GM12891 (cell line): ENCODE data around the gene PAK3.

Source experiments
- PAX5 ChIP-seq: IDR thresholded peaks from 2 replicates; pipeline ENCODE4 v1.6.1; 2011; ENCODE audit warnings: low read length, moderate library complexity, mild to moderate bottlenecking; ENCODE audit not compliant: insufficient read depth, severe bottlenecking
- POLR2A ChIP-seq: IDR thresholded peaks from 2 replicates; pipeline ENCODE4 v1.6.1; 2011; ENCODE audit warnings: low read depth, low read length, control low read depth
- POLR2AphosphoS5 ChIP-seq: IDR thresholded peaks from 2 replicates; pipeline ENCODE4 v1.6.1; 2011; ENCODE audit warnings: low read depth, low read length, control low read depth
- TAF1 ChIP-seq: IDR thresholded peaks from 2 replicates; pipeline ENCODE4 v1.6.1; 2011; ENCODE audit warnings: low read depth, low read length, control low read depth

DNA sequence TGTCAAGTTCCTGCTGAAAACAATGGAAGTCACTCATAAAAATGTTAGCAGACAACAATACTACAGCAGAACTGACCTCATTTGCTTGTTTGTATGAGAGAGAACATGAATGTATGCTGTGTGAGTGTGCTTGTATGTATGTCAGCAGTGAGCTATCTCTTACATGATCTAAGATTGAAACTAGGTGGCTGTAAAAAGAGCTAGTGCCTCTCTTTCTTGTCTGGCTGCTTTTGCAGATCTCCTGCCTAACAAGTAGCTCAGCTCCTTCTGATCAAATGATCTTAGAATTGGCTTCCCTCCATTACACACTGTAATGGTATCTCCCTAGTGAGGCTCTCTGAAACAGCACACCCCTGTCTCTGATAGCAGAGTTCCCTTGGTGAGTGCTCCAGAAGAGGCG lies 20.7 kb downstream of the PAK3 start:
- TF ChIP-seq TAF1 (no peak), POLR2AphosphoS5 (no peak), PAX5 (no peak), POLR2A (no peak)
